Vagina (tissue), 2 donors: Measurements from ENCODE around the gene NAPEPLD.

ENCODE experiments used
- POLR2AphosphoS5 ChIP-seq, 2 donors: sonication (generic); formaldehyde crosslinking; IDR thresholded peaks; one replicate each; pipeline ENCODE4 v1.9.0; 2017; ENCODE audit warnings: antibody characterized with exemption in 2 of 2, mild to moderate bottlenecking in 2 of 2, low read depth in 1 of 2; ENCODE audit not compliant: insufficient read depth in 1 of 2
- TF ChIP-seq, protein P1 (sequence below), 3 experiments: fragments of 450-650 bp in 2 of 3; fragments of 200-600 bp in 1 of 3; sonication (generic) in 1 of 3; IDR thresholded peaks; one replicate each; pipeline ENCODE4 v1.5.1; 2017 to 2019; ENCODE audit warnings: antibody characterized with exemption in 3 of 3, mild to moderate bottlenecking in 2 of 3, moderate library complexity in 2 of 3

DNA sequence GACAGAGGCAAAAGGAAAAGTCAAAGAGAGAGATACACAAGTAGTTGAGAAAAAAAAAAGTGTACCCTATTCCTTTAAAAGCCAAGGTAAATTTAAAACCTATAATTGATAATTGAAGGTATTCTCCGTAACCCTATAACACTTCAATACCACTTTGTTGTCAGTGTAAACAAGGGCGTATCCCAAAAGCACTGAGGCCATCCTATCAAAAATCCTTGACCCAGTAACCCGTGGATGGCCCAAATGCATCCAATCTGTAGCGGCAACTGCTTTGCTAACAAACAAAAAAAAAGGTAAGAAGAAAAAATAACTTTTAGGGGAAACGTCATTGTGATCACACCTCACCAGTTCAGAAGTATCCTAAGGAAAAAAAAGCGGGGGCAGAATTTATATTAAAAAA, 5.1 kb upstream of the NAPEPLD start:
- TF ChIP-seq, protein P1, sequence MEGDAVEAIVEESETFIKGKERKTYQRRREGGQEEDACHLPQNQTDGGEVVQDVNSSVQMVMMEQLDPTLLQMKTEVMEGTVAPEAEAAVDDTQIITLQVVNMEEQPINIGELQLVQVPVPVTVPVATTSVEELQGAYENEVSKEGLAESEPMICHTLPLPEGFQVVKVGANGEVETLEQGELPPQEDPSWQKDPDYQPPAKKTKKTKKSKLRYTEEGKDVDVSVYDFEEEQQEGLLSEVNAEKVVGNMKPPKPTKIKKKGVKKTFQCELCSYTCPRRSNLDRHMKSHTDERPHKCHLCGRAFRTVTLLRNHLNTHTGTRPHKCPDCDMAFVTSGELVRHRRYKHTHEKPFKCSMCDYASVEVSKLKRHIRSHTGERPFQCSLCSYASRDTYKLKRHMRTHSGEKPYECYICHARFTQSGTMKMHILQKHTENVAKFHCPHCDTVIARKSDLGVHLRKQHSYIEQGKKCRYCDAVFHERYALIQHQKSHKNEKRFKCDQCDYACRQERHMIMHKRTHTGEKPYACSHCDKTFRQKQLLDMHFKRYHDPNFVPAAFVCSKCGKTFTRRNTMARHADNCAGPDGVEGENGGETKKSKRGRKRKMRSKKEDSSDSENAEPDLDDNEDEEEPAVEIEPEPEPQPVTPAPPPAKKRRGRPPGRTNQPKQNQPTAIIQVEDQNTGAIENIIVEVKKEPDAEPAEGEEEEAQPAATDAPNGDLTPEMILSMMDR (IDR thresholded peaks at IDR 0.05) = no peak
- no peak for TF ChIP-seq POLR2AphosphoS5 (IDR thresholded peaks at IDR 0.05; ENCODE audit: insufficient read depth in 1 of 2, low read depth in 1 of 2)
